Measurements from ENCODE around the gene SUN5.
"Not testable (repeated sequence)": the region's sequence is repeated elsewhere in the genome, so short reads cannot be mapped to it uniquely, and the experiment has no call there.

The SUN5 gene

GRCh38 chr20:32962646-32963045, 41.6 kb downstream of the SUN5 start:
- DNase-seq: not testable (repeated sequence)

- DNase-seq: no peak
These were observed 42.2 kb downstream of the SUN5 start for GRCh38 chr20:32962053-32962452.

GRCh38 chr20:32960849-32961731, 43.1 kb downstream of the SUN5 start:
- no peak for DNase-seq

GRCh38 chr20:32960222-32960518, 44.1 kb downstream of the SUN5 start:
- no peak for DNase-seq

- DNase-seq: no peak
These were observed 44.6 kb downstream of the SUN5 start for GRCh38 chr20:32959351-32960221.

GRCh38 chr20:32958574-32958973, 45.7 kb downstream of the SUN5 start:
- no peak for DNase-seq

- no peak for DNase-seq
These were observed 46.8 kb downstream of the SUN5 start for GRCh38 chr20:32957459-32957858.

- not testable (repeated sequence) for DNase-seq
These were observed 53.7 kb downstream of the SUN5 start for GRCh38 chr20:32950539-32950938.

GRCh38 chr20:32946629-32947028, 57.6 kb downstream of the SUN5 start:
- DNase-seq: no peak

- peak in 1 of 5 donors; percentile 64 for DNase-seq
These were observed 58.5 kb downstream of the SUN5 start for GRCh38 chr20:32945710-32946221.

GRCh38 chr20:32943490-32944052, 60.7 kb downstream of the SUN5 start:
- DNase-seq: no peak

- DNase-seq: no peak
These were observed 62.9 kb downstream of the SUN5 start for GRCh38 chr20:32941155-32941885.

GRCh38 chr20:32934580-32934979, 69.7 kb downstream of the SUN5 start:
- no peak for DNase-seq

Measured in T-helper 1 cell (primary cell).